HG03565 (cell line): ENCODE results near the gene HOXC11.

Experiments used
- ATAC-seq: cut with Tn5 transposase; IDR thresholded peaks from one replicate; pipeline ENCODE4 v1.9.1; 2021; ENCODE audit warnings: mild to moderate bottlenecking, moderate library complexity; ENCODE audit not compliant: unreplicated experiment

The HOXC11 gene

GRCh38 chr12:53956914-53957536 lies 15.9 kb upstream of the HOXC11 start:
- no peak for ATAC-seq

GRCh38 chr12:53958128-53958527 lies 14.8 kb upstream of the HOXC11 start:
- no peak for ATAC-seq

DNA sequence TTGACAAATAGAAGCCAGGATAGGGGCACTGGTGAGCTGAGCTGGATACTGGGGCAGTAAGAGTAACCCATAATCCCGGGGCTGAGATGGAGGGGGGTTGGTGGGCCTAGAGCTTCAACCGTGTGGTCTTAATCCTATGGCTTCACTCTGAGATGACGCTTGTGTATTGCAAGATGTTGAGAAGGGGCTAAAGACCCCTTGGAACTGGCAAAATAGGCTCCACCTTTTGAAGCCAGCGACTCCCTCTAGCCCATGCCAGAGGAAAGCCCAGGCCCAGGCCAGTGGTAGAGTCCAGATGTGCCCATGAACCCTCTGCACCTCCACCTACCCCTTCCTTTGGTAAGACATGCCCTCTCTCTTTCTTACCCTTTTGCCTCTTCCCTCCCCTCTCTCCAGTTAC lies 13.6 kb upstream of the HOXC11 start:
- no peak for ATAC-seq

DNA sequence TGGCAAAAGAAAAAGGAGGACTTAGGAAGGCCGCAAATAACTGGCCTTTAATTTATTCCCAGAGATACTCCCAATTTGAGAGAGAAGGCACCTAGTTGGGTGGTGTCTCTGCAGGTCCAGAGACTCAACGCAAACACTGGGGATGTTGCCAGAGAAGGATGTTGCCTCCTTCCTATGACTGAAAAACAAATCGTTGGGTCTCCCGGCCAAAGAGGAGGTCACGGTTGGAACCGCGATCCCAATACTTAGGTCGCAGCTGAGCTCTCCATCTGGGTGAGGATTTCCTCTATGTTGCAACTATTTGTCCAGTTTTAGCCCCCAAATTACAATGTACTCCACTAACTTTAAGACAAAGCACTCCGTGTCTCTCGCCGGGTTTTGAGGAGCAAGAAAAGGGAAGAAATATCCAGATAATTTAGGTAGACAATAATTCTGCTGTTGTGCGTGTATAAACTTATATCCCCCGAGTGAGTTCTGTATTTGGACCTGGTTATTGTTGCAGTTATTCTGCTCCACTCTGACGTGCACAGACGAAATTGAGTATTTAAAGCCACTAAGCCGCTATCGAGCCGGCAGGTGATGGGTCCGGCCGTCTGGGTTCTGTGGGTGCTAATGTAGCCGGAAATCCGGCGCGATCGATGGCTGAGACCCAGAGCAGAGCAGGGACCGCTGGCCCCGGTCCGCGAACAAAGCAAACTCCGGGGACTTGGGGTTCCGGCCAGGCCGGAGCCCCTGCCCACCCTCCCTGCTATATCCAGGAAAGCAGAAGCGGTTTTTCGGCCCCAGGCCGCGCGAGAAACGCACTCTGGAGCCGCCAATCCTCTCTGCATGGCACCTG lies 12.5 kb upstream of the HOXC11 start:
- ATAC-seq = no peak

GRCh38 chr12:53961025-53961761 lies 11.7 kb upstream of the HOXC11 start:
- ATAC-seq = no peak

- no peak for ATAC-seq
These were observed 9.9 kb upstream of the HOXC11 start for GRCh38 chr12:53963005-53963404.

DNA sequence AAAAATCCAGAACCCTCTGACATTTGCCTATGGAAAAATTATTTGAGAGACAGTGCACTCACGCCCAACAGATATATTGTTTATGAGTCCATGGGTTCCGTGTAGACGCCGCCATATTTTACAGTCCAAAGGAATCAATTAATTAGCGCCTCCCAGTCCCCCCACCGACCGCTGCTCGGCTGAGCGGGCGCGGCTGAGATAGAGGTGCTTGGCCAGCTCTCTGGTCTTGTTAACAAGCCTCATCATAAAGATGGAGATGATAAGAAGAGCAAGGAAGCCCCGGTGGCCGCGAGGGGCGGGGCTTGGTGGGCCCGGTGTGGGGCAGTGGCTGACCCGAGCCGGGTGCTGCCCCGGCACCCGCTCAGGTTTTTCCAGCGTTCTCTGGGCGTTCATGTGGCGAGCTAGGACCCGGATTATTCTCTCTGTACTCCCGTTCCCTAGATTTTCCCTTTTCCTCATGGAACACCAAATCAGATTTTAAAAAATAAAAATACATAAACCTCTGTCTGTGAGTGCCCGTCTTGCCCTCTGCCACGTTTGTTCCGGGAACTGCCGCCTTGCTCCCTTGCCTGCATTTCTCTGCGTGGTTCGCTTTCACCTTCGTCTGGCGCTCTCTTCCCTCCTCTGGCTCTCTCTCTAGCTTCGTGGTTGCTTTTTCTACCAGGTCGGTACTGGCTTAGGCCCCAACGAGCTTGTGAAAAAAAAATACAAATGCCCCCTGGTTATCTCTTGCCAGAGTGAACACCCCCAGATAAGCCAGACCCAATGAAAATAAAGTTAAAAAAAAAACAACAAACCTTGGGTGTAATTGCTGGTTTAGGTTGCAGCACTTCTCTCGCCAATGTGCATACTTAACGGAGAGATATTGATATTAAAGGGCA lies 9.3 kb upstream of the HOXC11 start:
- no peak for ATAC-seq

- ATAC-seq = no peak
These were observed 8.6 kb upstream of the HOXC11 start for GRCh38 chr12:53964315-53964713.

DNA sequence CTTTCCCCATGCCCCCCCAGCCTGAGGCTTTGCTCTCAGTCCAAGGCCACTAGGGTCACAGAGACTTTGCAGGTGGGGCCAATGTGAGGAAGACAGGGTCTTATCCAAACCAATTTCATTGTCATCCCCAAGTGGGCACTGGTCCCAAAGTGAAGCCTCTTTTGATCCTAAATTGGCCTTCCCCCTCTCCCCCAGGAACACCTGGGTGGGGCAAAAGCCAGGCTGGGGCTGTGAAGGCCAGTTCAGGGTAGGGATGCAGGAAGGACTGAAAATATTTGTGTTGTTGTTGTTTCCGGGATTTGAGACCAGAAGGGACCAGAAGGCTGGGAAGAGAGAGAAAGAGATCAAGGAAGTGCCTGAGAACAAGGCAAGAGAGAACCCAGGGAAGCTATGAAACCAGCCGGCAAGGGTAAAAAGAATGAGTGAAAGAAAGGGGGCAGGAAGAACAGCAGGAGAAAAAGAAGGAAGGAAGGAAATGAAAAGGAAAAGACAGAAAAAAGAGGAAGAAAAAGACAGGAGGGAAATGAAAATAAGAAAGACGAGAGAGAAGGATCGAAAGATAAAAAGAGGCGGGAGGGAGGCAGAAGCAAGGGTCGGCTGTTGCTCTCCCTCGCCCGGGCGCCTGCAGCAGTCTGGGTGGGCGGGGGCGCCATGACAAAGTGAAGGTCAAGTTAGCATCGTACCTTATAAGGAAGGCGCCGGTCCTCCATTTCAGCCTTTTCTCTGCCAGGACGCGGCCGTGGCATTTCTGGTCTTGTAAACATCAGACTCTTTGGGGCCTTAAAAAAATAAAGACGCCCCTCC lies 7.4 kb upstream of the HOXC11 start:
- no peak for ATAC-seq

DNA sequence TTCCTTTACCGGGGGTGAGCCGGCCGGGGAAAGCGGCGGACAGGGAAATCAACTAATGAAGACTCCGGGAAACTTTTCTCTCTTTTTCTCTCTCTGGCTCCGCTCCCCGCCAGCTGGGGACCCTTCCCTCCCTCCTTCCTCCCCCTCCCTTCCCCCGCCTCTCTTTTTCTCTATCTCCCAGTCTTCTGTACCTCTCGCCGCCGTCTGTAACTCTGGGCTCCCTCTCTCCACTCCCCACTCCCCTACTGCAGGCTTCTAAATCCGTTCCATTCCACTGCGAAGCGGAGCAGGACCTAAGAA lies 6.9 kb upstream of the HOXC11 start:
- ATAC-seq = no peak

GRCh38 chr12:53966385-53967133 lies 6.4 kb upstream of the HOXC11 start:
- ATAC-seq = no peak

GRCh38 chr12:53967421-53967925 lies 5.5 kb upstream of the HOXC11 start:
- ATAC-seq = no peak

DNA sequence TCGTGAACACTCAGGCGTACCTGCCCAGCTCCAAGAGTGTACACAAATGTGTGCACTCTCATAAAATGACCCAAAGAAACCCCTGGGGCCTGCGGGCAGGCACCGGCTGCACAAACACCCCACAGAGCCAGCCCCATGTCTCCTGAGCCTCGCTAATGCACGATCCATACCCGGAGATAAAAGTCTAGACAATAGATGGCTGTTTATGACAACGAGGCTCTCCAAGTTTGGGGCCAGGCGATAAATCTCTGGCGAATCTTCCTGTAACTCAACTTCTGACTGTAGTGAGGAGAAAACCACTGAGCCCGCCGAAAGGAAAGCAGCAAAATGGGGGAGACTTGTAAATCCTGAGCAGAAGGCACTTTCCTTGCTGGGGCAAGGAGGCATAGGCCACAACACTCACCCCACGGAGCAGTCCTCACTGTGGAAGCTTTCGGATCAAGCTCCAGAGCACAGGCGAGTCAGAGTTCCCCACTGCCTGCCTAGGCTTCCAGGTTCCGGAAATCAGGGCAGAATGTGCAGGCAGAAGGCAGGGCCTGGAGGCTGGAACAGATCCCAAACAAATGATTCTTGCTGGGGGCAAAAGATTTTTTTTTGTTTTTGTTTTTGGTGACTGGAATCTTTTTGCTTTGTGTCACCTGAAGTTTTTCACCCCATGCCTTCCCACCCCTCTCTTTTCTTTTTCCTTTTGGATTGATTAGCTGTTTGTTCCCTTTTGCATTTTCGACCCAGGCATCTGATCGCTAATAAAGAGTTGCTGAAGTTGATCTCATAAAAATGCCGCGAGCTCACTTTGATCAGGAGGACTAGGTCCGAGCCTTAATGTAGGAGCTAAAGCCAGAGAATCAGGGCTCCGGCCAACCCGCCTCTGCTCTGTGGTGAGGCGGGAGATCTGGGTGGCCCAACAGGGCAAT lies 4.5 kb upstream of the HOXC11 start:
- ATAC-seq = no peak

- ATAC-seq = no peak
These were observed 3.2 kb upstream of the HOXC11 start for GRCh38 chr12:53969588-53970259.

- ATAC-seq = no peak
These were observed 2.5 kb upstream of the HOXC11 start for GRCh38 chr12:53970451-53970850.

GRCh38 chr12:53971129-53971528 lies 1.8 kb upstream of the HOXC11 start:
- no peak for ATAC-seq

- ATAC-seq = no peak
These were observed 1.2 kb upstream of the HOXC11 start for GRCh38 chr12:53971686-53972085.
